ENCODE data around the gene ELOB.

Gene ELOB

GRCh38 chr16:2777231-2777902 lies at the start of gene ELOB:
Gene ELOB, minus strand, starts transcription at chr16:2777280. Its CDS starts 41 bp downstream, at chr16:2777239.
- peak within 1 kb of the TSS; percentile 91 for H3K4me3 ChIP-seq (ENCODE audit: low read depth, low read length)
- DNase-seq (ENCODE audit: low read depth): peak; percentile 88
- TF ChIP-seq MYC (IDR thresholded peaks at IDR 0.05; ENCODE audit: low read depth, low read length): peak; percentile 6; the same call in 1 of the 2 replicates
- TF ChIP-seq MAX (IDR thresholded peaks at IDR 0.05; ENCODE audit: low read depth, low read length): 0 out of 2 replicates have a peak, but pooled peaks have one; percentile 16
- no peak for TF ChIP-seq CTCF (IDR thresholded peaks at IDR 0.05; ENCODE audit: low read depth, low read length)
- peak; percentile 78 for TF ChIP-seq POLR2A (IDR thresholded peaks at IDR 0.05; ENCODE audit: extremely low read depth, insufficient read length)

GRCh38 chr16:2825906-2826305 lies 48.8 kb upstream of the ELOB start:
- no peak overlapping the region for H3K4me3 ChIP-seq (ENCODE audit: low read depth, low read length)
- DNase-seq (ENCODE audit: low read depth): no peak
- TF ChIP-seq CTCF (IDR thresholded peaks at IDR 0.05; ENCODE audit: low read depth, low read length) (no peak), POLR2A (IDR thresholded peaks at IDR 0.05; ENCODE audit: extremely low read depth, insufficient read length) (no peak), MYC (IDR thresholded peaks at IDR 0.05; ENCODE audit: low read depth, low read length) (no peak), MAX (IDR thresholded peaks at IDR 0.05; ENCODE audit: low read depth, low read length) (no peak)

GRCh38 chr16:2825049-2825742 lies 48.1 kb upstream of the ELOB start:
- no peak for TF ChIP-seq MAX (IDR thresholded peaks at IDR 0.05; ENCODE audit: low read depth, low read length)
- no peak for TF ChIP-seq MYC (IDR thresholded peaks at IDR 0.05; ENCODE audit: low read depth, low read length)
- TF ChIP-seq POLR2A (IDR thresholded peaks at IDR 0.05; ENCODE audit: extremely low read depth, insufficient read length): no peak
- no peak for TF ChIP-seq CTCF (IDR thresholded peaks at IDR 0.05; ENCODE audit: low read depth, low read length)
- DNase-seq (ENCODE audit: low read depth): no peak
- H3K4me3 ChIP-seq (ENCODE audit: low read depth, low read length): no peak overlapping the region

GRCh38 chr16:2824626-2825025 lies 47.5 kb upstream of the ELOB start:
- no peak for TF ChIP-seq MYC (IDR thresholded peaks at IDR 0.05; ENCODE audit: low read depth, low read length)
- no peak for TF ChIP-seq POLR2A (IDR thresholded peaks at IDR 0.05; ENCODE audit: extremely low read depth, insufficient read length)
- no peak for TF ChIP-seq CTCF (IDR thresholded peaks at IDR 0.05; ENCODE audit: low read depth, low read length)
- no peak for TF ChIP-seq MAX (IDR thresholded peaks at IDR 0.05; ENCODE audit: low read depth, low read length)
- H3K4me3 ChIP-seq (ENCODE audit: low read depth, low read length): no peak overlapping the region
- DNase-seq (ENCODE audit: low read depth): no peak

GRCh38 chr16:2822496-2822895 lies 45.4 kb upstream of the ELOB start:
- H3K4me3 ChIP-seq (ENCODE audit: low read depth, low read length): no peak overlapping the region
- no peak for TF ChIP-seq MAX (IDR thresholded peaks at IDR 0.05; ENCODE audit: low read depth, low read length)
- no peak for TF ChIP-seq CTCF (IDR thresholded peaks at IDR 0.05; ENCODE audit: low read depth, low read length)
- no peak for TF ChIP-seq MYC (IDR thresholded peaks at IDR 0.05; ENCODE audit: low read depth, low read length)
- no peak for TF ChIP-seq POLR2A (IDR thresholded peaks at IDR 0.05; ENCODE audit: extremely low read depth, insufficient read length)
- DNase-seq (ENCODE audit: low read depth): no peak

All from NB4 (cell line).